GM12801 (cell line): ENCODE measurements around the gene GRHL3.

Source experiments
- TF ChIP-seq, protein P1 (sequence below): IDR thresholded peaks from one replicate; pipeline ENCODE4 v1.5.1; 2011; ENCODE audit warnings: control low read depth; ENCODE audit not compliant: insufficient read length; ENCODE audit errors: extremely low read depth

Gene GRHL3

DNA sequence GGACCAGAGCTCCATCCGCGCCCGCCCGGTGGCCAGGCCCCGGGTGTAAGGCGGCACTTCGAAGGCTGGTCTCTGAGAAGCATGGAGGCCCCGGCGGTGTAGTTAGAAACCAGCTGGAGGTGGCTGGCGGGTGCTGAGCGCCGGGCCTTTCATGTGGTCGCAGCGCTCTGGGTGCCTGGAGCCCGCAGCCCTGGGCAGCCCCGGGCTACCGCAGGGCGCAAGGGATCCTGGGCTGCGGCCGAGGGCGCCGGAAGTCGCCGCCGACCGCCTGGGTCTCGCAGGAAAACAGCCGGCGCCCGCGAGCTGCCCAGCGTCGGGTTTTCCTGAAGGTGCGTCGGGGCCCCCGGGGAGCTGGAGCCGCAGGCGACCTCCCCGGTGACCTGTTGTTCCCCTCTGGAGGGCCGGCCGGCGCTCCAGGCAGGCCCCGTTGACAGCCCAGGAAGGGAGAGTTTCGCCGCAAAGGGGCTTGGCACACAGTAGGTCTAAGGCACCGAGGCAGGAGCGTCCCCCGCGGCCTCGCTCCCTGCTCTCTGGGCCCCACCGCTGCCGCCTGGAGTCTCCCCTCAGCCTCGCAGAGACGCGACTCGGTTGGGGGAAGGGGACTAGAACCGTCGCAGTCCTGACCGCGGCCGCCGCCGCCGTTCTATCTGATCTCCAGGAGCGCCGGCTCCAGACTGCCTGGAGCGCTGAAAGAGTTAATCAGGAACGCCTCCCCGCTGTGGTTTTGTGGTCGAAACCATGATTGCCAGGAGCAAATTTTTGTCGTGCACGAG is 2.7 kb downstream of the GRHL3 start:
- TF ChIP-seq, protein P1, sequence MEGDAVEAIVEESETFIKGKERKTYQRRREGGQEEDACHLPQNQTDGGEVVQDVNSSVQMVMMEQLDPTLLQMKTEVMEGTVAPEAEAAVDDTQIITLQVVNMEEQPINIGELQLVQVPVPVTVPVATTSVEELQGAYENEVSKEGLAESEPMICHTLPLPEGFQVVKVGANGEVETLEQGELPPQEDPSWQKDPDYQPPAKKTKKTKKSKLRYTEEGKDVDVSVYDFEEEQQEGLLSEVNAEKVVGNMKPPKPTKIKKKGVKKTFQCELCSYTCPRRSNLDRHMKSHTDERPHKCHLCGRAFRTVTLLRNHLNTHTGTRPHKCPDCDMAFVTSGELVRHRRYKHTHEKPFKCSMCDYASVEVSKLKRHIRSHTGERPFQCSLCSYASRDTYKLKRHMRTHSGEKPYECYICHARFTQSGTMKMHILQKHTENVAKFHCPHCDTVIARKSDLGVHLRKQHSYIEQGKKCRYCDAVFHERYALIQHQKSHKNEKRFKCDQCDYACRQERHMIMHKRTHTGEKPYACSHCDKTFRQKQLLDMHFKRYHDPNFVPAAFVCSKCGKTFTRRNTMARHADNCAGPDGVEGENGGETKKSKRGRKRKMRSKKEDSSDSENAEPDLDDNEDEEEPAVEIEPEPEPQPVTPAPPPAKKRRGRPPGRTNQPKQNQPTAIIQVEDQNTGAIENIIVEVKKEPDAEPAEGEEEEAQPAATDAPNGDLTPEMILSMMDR = no peak

DNA sequence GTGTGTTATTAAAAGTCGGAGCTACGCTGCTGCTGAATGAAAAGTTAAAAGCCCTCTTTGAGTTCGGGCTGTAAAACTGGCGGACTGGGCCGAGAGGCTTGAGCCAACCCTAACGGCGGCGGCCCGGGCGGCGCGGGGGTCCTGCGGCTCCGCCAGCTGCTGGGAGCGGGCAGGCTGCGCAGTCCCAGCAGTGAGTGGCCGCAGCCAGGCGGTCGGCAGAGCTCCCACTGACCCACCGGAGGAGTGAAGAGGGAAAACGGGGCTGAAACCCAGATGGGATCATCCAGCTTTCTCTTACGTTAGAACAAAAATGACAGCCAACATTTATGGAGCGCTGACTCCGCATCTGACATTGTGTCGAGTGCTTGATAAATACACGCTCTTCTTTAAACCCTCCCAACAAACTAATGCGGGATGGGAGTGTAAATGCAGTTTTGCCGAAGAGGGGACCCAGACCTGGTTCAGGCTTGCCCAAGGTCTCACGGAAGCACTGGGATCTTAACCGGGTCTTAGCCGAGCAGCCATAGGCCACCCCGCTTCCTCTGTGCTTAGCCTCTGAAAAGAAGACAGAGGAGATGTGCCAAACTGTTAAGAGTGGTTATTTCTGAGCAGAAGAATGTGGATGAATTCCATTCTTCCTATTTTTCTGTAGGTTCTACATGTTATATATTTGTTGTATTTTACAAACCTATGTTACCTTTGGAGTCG is 3.5 kb downstream of the GRHL3 start:
- TF ChIP-seq, protein P1 = no peak

DNA sequence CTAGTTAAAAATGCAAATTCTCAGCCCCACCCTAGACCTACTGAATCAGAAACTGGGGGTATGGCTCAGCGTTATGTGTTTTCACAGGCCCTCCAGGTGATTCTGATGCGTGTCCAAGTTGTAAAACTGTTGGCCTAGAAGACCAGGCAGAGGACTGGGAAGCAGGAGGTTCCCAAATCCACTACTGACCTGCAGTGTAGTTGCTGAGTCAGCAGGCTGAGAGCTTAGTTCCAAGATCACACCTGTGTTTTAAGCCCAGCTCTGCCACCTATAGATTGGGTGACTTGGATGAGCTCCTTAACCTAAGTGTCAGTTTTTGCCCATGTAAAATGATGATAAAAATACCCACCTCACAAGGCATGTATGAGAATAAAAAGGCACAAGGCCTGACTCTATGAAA is 4.1 kb downstream of the GRHL3 start:
- TF ChIP-seq, protein P1 = no peak

DNA sequence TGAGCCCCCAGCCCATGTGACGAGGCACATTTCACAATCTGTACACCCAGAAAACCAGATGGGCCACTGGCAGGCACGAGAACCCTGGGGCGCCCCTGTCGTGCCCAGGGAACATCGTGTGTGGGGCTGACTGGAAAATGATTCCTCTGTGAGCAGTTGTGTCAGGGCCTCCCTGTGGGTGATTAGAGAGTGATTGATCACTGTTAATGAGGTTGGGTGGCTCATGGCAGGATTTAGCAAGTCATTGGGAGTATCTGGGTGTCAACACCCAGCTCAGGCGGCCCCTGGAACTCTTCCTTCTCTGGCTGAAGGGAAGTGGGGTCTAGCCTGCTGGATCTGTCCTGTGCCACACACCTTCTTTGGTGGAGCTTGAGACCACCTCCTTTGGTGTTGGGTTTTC is 5.7 kb downstream of the GRHL3 start:
- TF ChIP-seq, protein P1 = no peak

DNA sequence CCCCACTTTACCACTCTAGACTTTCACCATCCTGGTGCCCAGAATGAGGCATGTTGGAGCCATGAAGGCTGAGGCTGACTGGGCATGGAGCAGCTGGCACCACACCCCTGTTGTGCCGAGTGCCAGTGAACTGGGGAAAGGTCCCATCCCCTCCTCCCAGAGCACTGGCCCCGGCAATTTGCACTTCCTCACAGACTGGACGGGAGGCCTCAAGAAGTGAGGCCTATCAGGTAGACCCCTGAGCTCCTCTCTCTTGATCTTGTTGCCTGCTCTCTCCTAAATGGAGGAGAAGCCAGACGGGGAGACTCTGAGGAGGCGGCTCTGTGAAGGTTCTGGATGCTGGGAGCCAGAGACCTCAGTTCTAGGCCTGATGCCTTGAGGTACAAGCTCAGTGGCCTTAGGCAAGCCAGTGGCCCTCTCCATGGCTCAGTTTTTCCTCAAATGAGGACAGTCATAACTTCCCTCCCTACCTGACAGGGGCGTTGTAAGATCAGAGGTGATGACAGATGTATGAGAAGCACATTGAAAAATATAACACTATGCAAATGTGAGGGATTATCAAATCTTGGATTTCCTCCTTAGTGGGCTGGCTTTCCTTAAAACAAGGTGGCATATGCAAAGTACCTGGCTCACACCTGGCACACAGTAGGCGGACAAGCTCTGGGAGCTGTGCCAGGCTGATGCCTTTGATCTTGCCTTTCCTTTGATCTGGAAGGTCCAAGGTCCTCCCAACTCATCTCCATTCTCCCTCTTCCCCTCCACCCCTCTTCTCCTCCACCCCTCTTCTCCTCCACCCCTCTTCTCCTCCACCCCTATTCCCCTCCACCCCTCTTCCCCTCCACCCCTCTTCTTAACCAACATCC is 6.7 kb downstream of the GRHL3 start:
- TF ChIP-seq, protein P1 = no peak

DNA sequence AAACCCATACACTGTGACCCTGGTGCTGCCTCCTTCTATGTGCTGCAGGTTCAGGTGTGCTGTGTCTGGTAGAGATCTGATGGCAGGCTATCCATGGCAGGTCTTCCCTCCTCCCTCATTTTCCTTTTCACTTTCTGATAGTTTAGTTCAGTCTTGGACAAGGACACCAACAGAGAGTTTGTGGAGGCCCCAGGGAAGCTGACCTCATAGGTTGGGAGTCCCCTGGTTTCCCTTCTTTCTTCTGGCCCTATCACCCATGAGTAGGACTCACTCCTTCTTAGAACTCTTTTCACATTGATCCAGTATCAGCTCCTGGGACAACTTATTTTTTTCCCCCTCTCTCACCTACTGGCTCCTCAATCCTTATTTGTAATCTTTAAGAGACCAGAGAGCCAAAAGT is 8.3 kb downstream of the GRHL3 start:
- TF ChIP-seq, protein P1 = no peak

DNA sequence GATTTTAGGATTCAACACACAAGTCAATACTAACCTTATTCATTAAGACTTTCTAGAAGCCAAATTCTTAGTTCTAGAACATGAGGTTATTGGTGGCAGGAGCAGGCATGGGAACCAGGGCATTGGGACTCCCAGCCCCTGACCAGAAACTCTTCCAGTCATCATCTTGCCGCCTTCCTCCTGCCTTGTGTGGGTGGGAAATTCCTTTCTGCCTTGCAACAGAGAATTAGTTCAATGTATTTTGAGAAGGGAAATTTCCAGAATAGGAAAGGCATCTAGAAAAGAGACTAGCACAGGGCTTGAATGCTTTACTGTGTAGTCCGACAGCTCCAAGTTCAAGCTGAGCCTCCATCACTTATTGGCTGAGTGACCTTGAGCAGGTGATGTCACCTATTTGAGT is 8.7 kb downstream of the GRHL3 start:
- TF ChIP-seq, protein P1 = no peak
